PC-9 (cell line): Measurements from ENCODE around the gene EMC10. TPM values are rescaled to one million over a fixed set of nuclear protein-coding genes. Genes with fewer than 3 reads are reported as not detected.

Experiments
- BruUV-seq: library from RNA; stranded (reverse); fragments of 400-500 nt; replicated peaks from 2 replicates; lab custom pipeline; 2021; lab: Mats Ljungman, UMichigan
- CTCF ChIA-PET: fragments of 300-600 bp; sonication (Branson Sonifier 250); formaldehyde crosslinking; loops from one replicate; lab custom pipeline; 2022; ENCODE audit warnings: antibody characterized with exemption; lab: Charles Lee
- POLR2A ChIA-PET: fragments of 300-600 bp; sonication (Branson Sonifier 250); formaldehyde crosslinking; loops from one replicate; lab custom pipeline; 2022; ENCODE audit warnings: antibody characterized with exemption; ENCODE audit not compliant: unreplicated experiment; lab: Charles Lee
- DNase-seq, 2 experiments: peaks; one replicate each; pipeline versions ENCODE4 v3.0.0 to v3.0.0-alpha.2; 2015 to 2022; ENCODE audit warnings: mixed read lengths in 1 of 2
- H2AFZ ChIP-seq: fragments of 200-600 bp; sonication (generic); 2 replicates; pipeline ENCODE4 v1.8.1; 2017; ENCODE audit warnings: antibody characterized with exemption
- H3F3A ChIP-seq: fragments of 200-600 bp; sonication (generic); 2 replicates; pipeline ENCODE4 v1.8.1; 2017; ENCODE audit warnings: antibody characterized with exemption, mild to moderate bottlenecking, low read depth; ENCODE audit not compliant: insufficient read depth
- H3K27ac ChIP-seq: fragments of 200-600 bp; sonication (generic); 2 replicates; pipeline ENCODE4 v1.6.1; 2016; ENCODE audit warnings: mixed run types
- H3K27me3 ChIP-seq: fragments of 200-600 bp; sonication (generic); 2 replicates; pipeline ENCODE4 v1.6.1; 2016; ENCODE audit warnings: low read depth, mixed run types; ENCODE audit not compliant: insufficient read depth
- H3K36me3 ChIP-seq: fragments of 200-600 bp; sonication (generic); 2 replicates; pipeline ENCODE4 v1.6.1; 2016; ENCODE audit warnings: low read depth, mixed run types
- H3K4me1 ChIP-seq: fragments of 200-600 bp; sonication (generic); replicated peaks from 2 replicates; pipeline ENCODE4 v1.6.1; 2016; ENCODE audit warnings: mixed run types; ENCODE audit not compliant: insufficient read depth
- H3K4me2 ChIP-seq: fragments of 200-600 bp; sonication (generic); 2 replicates; pipeline ENCODE4 v1.6.1; 2017; ENCODE audit warnings: mixed run types
- H3K4me3 ChIP-seq: fragments of 200-600 bp; sonication (generic); 2 replicates; pipeline ENCODE4 v1.6.1; 2016; ENCODE audit warnings: mixed run types
- H3K79me2 ChIP-seq: fragments of 200-600 bp; sonication (generic); 2 replicates; pipeline ENCODE4 v1.6.1; 2017; ENCODE audit warnings: low read depth, mixed run types
- H3K9me2 ChIP-seq: fragments of 200-600 bp; sonication (generic); 2 replicates; pipeline ENCODE4 v1.8.1; 2017; ENCODE audit warnings: mild to moderate bottlenecking; ENCODE audit not compliant: insufficient read depth
- H3K9me3 ChIP-seq: fragments of 200-600 bp; sonication (generic); 2 replicates; pipeline ENCODE4 v1.8.1; 2016; ENCODE audit warnings: low read depth; ENCODE audit not compliant: insufficient read depth
- H4K20me1 ChIP-seq: fragments of 200-600 bp; sonication (generic); 2 replicates; pipeline ENCODE4 v1.8.1; 2017; ENCODE audit not compliant: insufficient read depth
- EZH2 ChIP-seq: fragments of 200-600 bp; sonication (generic); IDR thresholded peaks from 2 replicates; pipeline ENCODE4 v1.8.0; 2017; ENCODE audit warnings: antibody characterized with exemption, low read depth
- intact Hi-C: fragments of 100-400 bp; cut with micrococcal nuclease; formaldehyde crosslinking; loops from one replicate; pipeline ENCODE4 v1.10.0; 2022; ENCODE audit not compliant: unreplicated experiment
- total RNA-seq: library from RNA; stranded (reverse); gene quantifications from 2 replicates; pipeline ENCODE4 v1.2.3, GENCODE V29; 2021
- TF ChIP-seq, protein P1 (sequence below): fragments of 200-600 bp; sonication (generic); conservative IDR thresholded peaks from 2 replicates; pipeline ENCODE4 v1.6.1; 2017; ENCODE audit warnings: mixed run types, antibody characterized with exemption, mild to moderate bottlenecking, moderate library complexity

Gene EMC10
- total RNA-seq, 1 experiment from 2014 or later: 118 TPM

DNA sequence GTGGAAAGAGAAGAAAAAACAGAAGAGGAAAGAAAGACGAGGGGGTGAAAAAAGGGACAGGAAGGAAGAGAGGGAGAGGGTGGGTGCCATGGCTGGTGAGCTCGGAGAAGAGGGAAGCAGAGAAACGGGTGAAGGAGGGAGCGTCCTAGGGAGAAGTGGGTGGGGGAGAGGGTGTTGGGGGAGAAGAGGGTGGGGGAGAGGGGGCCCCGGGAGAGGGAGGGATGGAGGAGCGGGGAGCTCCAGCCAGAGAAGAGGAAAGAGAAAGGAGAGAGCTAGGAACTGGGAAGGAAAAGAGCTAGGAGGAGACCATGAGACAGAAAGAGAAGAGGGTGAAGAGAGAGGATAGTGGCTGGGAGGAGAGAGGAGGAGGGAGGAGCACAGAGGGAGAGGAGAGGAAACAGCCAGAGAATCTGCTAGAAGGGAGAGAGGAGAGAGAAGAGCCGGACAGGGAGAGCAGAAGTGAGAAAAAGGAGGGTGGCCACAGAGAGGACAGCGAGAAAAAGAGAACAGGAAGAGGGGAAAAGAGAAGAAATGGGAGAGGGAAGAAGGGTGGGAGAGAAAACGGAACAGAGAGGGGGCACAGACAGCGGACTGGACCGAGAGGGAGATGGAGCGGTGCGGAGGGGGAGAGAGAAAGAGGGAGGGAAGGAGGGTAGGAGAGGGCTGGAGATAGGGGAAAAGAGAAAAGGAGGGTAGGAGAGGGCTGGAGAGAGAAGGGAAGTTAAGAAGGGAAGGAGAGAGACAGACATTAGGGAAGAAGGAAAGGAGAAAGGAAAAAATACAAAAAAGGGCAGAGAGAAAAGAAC, 12.3 kb downstream of the EMC10 start:
- DNase-seq: no peak
- no peak overlapping the region for H3K27ac ChIP-seq
- no peak overlapping the region for H2AFZ ChIP-seq
- no peaks in the 10 kb centered on the region for H3K79me2 ChIP-seq
- H3K4me3 ChIP-seq: no peak overlapping the region
- no peak for TF ChIP-seq EZH2
- TF ChIP-seq, protein P1, sequence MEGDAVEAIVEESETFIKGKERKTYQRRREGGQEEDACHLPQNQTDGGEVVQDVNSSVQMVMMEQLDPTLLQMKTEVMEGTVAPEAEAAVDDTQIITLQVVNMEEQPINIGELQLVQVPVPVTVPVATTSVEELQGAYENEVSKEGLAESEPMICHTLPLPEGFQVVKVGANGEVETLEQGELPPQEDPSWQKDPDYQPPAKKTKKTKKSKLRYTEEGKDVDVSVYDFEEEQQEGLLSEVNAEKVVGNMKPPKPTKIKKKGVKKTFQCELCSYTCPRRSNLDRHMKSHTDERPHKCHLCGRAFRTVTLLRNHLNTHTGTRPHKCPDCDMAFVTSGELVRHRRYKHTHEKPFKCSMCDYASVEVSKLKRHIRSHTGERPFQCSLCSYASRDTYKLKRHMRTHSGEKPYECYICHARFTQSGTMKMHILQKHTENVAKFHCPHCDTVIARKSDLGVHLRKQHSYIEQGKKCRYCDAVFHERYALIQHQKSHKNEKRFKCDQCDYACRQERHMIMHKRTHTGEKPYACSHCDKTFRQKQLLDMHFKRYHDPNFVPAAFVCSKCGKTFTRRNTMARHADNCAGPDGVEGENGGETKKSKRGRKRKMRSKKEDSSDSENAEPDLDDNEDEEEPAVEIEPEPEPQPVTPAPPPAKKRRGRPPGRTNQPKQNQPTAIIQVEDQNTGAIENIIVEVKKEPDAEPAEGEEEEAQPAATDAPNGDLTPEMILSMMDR: no peak
- 0 out of 2 replicates have a peak, but pooled peaks cover under 1% of the 10 kb centered on the region for H3K36me3 ChIP-seq
- peaks cover 15% of the 10 kb centered on the region for H3K9me3 ChIP-seq
- no peaks in the 10 kb centered on the region; the same call in 1 of the 2 replicates for H3F3A ChIP-seq
- no peaks in the 10 kb centered on the region for H3K27me3 ChIP-seq
- H3K4me2 ChIP-seq: no peak overlapping the region
- no peaks in the 10 kb centered on the region for H3K9me2 ChIP-seq
- intact Hi-C loops: no loop called here
- ChIA-PET POLR2A (no interaction called here), CTCF (no interaction called here)
- no peaks in the 10 kb centered on the region for H3K4me1 ChIP-seq
- no peaks in the 10 kb centered on the region for H4K20me1 ChIP-seq
- no TSS peak for BruUV-seq

DNA sequence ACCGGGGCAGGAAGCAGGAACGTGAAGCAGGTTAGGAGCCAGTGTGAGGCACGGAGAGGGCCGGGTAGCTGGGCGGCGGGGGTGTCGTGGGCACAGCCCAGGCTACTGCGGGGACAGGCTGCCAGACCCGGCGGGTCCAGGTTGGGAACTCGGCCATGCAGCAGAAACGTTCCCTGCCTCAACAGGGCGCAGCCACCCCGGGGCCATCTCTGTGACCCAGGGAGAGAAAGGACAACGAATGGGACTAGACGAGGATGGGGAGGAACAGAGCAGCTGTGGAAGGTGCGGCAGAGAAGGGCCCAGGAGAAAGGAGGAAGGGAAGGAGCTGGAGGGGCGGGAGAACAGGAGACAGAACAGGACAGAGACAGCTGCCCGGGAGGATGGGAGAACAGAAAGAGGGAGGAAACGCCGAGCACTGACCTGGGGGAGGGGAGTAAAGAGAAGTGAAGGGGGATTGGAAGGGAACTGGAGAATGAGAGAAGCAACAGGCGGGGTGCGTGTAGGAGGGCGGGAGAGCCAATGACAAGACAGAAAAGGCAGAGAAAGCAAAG, 13.2 kb downstream of the EMC10 start:
- H3K9me3 ChIP-seq: peaks cover 15% of the 10 kb centered on the region
- H3K4me1 ChIP-seq: no peaks in the 10 kb centered on the region
- ChIA-PET CTCF (no interaction called here), POLR2A (no interaction called here)
- no peak for TF ChIP-seq EZH2
- TF ChIP-seq, protein P1: no peak
- no peaks in the 10 kb centered on the region; the same call in 1 of the 2 replicates for H3F3A ChIP-seq
- no peak overlapping the region for H3K4me3 ChIP-seq
- no peaks in the 10 kb centered on the region for H3K27me3 ChIP-seq
- no peaks in the 10 kb centered on the region for H3K36me3 ChIP-seq
- no peak overlapping the region for H3K27ac ChIP-seq
- H3K79me2 ChIP-seq: no peaks in the 10 kb centered on the region
- DNase-seq: no peak
- H3K4me2 ChIP-seq: no peak overlapping the region
- BruUV-seq: no TSS peak
- no peaks in the 10 kb centered on the region for H4K20me1 ChIP-seq
- H3K9me2 ChIP-seq: no peaks in the 10 kb centered on the region
- intact Hi-C loops: no loop called here
- H2AFZ ChIP-seq: no peak overlapping the region

DNA sequence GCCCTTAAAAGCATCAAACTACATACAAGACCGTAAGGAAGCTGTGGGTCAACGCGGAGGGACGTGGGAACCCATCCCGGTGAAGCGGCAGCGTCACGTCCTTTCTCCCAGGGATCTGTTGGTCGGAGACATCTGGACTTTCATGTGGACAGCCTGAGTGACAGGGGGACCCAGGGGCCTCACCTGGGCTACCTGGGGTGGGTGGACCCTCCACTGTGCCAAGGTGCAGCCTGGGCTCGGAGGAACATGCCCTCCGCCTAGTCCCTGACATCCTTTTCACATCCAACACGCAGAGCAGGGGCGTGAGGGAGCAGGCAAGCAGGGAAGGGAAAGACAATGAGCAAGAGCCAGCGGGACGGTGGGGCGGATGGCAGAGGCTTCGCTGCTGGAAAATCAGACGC, 14.1 kb downstream of the EMC10 start:
- Histone ChIP-seq H2AFZ (no peak overlapping the region), H4K20me1 (no peaks in the 10 kb centered on the region), H3K4me1 (no peaks in the 10 kb centered on the region), H3F3A (peaks cover 8% of the 10 kb centered on the region; the same call in 1 of the 2 replicates), H3K27ac (no peak overlapping the region), H3K36me3 (no peaks in the 10 kb centered on the region), H3K9me2 (no peaks in the 10 kb centered on the region), H3K27me3 (no peaks in the 10 kb centered on the region), H3K9me3 (peaks cover 15% of the 10 kb centered on the region), H3K79me2 (no peaks in the 10 kb centered on the region), H3K4me2 (no peak overlapping the region), H3K4me3 (no peak overlapping the region)
- no peak for TF ChIP-seq EZH2
- TF ChIP-seq, protein P1: no peak
- ChIA-PET POLR2A (no interaction called here), CTCF (no interaction called here)
- intact Hi-C loops: no loop called here
- no peak for DNase-seq
- no TSS peak for BruUV-seq
